HepG2 (cell line): ENCODE data around the gene LAMA5. TPM values are rescaled to one million over a fixed set of nuclear protein-coding genes. Genes with fewer than 3 reads are reported as not detected.
A peak's percentile ranks its signal among the peaks of the same experiment; 100 is the strongest.

Experiments used
- ATAC-seq: fragments of 200-7000 bp; cut with Tn5 transposase; 3 replicates; pipeline ENCODE4 v1.9.1; 2020; ENCODE audit warnings: mild to moderate bottlenecking, moderate library complexity
- BruUV-seq: library from RNA; stranded (reverse); fragments of 400-500 nt; replicated peaks from 2 replicates; lab custom pipeline; 2021; lab: Mats Ljungman, UMichigan
- CTCF ChIA-PET: fragments of 300-600 bp; formaldehyde crosslinking; extraction: SDS; loops from one replicate; lab custom pipeline; 2021; ENCODE audit warnings: low total read pairs, inconsistent platforms, low intra/inter-chr PET ratio; lab: Yijun Ruan, JAX
- POLR2A ChIA-PET: fragments of 350-600 bp; sonication (Branson Sonifier 250); formaldehyde crosslinking; loops from one replicate; lab custom pipeline; 2020; ENCODE audit warnings: antibody characterized with exemption, inconsistent platforms; lab: Yijun Ruan, JAX
- DNase-seq: peaks from one replicate; pipeline ENCODE4 v3.0.0-alpha.2; 2015; ENCODE audit warnings: low spot score
- FAIRE-seq: peaks from 3 replicates; lab custom pipeline; 2011; peaks lifted over from hg19 to GRCh38; lab: Jason Lieb, UNC
- H2AFZ ChIP-seq: one replicate; pipeline ENCODE4 v1.6.1; 2011; ENCODE audit warnings: low read length, inconsistent platforms
- H3K27ac ChIP-seq: fragments of 300-600 bp; 3 replicates; pipeline ENCODE4 v1.8.0; 2011; ENCODE audit warnings: mixed run types, mild to moderate bottlenecking, mixed read lengths, low read length, inconsistent platforms; ENCODE audit not compliant: insufficient read depth; ENCODE audit errors: extremely low read length
- H3K27me3 ChIP-seq, 2 experiments: fragments of 200-600 bp in 1 of 2; 2 replicates in 1 of 2; 3 replicates in 1 of 2; pipeline versions ENCODE4 v1.6.0 to v1.8.0; 2011; ENCODE audit warnings: low read length in 2 of 2, mild to moderate bottlenecking in 2 of 2, moderate library complexity in 2 of 2, inconsistent platforms in 1 of 2; ENCODE audit not compliant: insufficient read depth in 2 of 2, control insufficient read depth in 1 of 2
- H3K36me3 ChIP-seq, 2 experiments: fragments of 200-600 bp in 1 of 2; replicated peaks in 1 of 2; 2 replicates in 1 of 2; 3 replicates in 1 of 2; pipeline versions ENCODE4 v1.5.1 to v1.8.0; 2011; ENCODE audit warnings: low read length in 2 of 2, inconsistent platforms in 1 of 2; ENCODE audit not compliant: insufficient read depth in 2 of 2, control insufficient read depth in 1 of 2
- H3K4me1 ChIP-seq: 2 replicates; pipeline ENCODE4 v1.5.1; 2012; ENCODE audit warnings: low read length, inconsistent platforms; ENCODE audit not compliant: insufficient read depth
- H3K4me2 ChIP-seq: 2 replicates; pipeline ENCODE4 v1.6.0; 2011; ENCODE audit warnings: low read depth, low read length, inconsistent platforms
- H3K4me3 ChIP-seq, 3 experiments: fragments of 200-600 bp in 1 of 3; sonication (generic), shearing (Covaris generic) in 1 of 3; replicated peaks in 1 of 3; 2 replicates each; pipeline ENCODE4 v1.5.1; 2011 to 2016; ENCODE audit warnings: low read length in 3 of 3, inconsistent platforms in 2 of 3, low read depth in 2 of 3, mild to moderate bottlenecking in 2 of 3, control low read depth in 1 of 3, mixed read lengths in 1 of 3; ENCODE audit not compliant: insufficient read depth in 1 of 3
- H3K79me2 ChIP-seq: one replicate; pipeline ENCODE4 v1.6.1; 2011; ENCODE audit warnings: low read length, inconsistent platforms; ENCODE audit not compliant: insufficient read depth
- H3K9ac ChIP-seq: 2 replicates; pipeline ENCODE4 v1.6.0; 2011; ENCODE audit warnings: mild to moderate bottlenecking, low read depth, low read length, inconsistent platforms; ENCODE audit not compliant: insufficient read depth
- H3K9me3 ChIP-seq: 2 replicates; pipeline ENCODE4 v1.5.1; 2012; ENCODE audit warnings: mild to moderate bottlenecking, low read length
- H4K20me1 ChIP-seq: 2 replicates; pipeline ENCODE4 v1.6.0; 2011; ENCODE audit warnings: inconsistent platforms, mild to moderate bottlenecking, low read length, moderate library complexity; ENCODE audit not compliant: insufficient read depth
- HNRNPL ChIP-seq: fragments of 200-400 bp; formaldehyde crosslinking; IDR thresholded peaks from 2 replicates; pipeline ENCODE4 v1.6.1; 2017; ENCODE audit warnings: mild to moderate bottlenecking, low read depth, low read length
- MXD4 ChIP-seq: IDR thresholded peaks from 2 replicates; pipeline ENCODE4 v1.6.1; 2016; ENCODE audit warnings: mild to moderate bottlenecking, missing biosample characterization, missing genetic modification reagents
- RXRA ChIP-seq: sonication (generic); formaldehyde crosslinking; IDR thresholded peaks from 2 replicates; pipeline ENCODE4 v1.5.1; 2020; ENCODE audit warnings: missing genetic modification reagents
- TAF1 ChIP-seq: sonication (generic); formaldehyde crosslinking; IDR thresholded peaks from 2 replicates; pipeline ENCODE4 v1.4.0; 2020; ENCODE audit warnings: missing genetic modification reagents
- ZBTB38 ChIP-seq: sonication (generic); formaldehyde crosslinking; IDR thresholded peaks from 2 replicates; pipeline ENCODE4 v1.5.1; 2020; ENCODE audit warnings: mild to moderate bottlenecking, missing genetic modification reagents
- ZBTB7A ChIP-seq: sonication (generic); formaldehyde crosslinking; IDR thresholded peaks from 2 replicates; pipeline ENCODE4 v1.8.0; 2022; ENCODE audit warnings: mild to moderate bottlenecking, missing genetic modification reagents
- ZNF331 ChIP-seq: sonication (generic); formaldehyde crosslinking; IDR thresholded peaks from 2 replicates; pipeline ENCODE4 v1.4.0; 2020; ENCODE audit warnings: missing genetic modification reagents
- ZNF33A ChIP-seq: sonication (generic); formaldehyde crosslinking; IDR thresholded peaks from 2 replicates; pipeline ENCODE4 v1.5.1; 2020; ENCODE audit warnings: missing genetic modification reagents, mild to moderate bottlenecking, moderate library complexity, borderline replicate concordance
- ZNF660 ChIP-seq: sonication (generic); formaldehyde crosslinking; IDR thresholded peaks from 2 replicates; pipeline ENCODE4 v1.5.1; 2020; ENCODE audit warnings: mild to moderate bottlenecking, low read depth, missing genetic modification reagents, borderline replicate concordance
- WGBS: methylation state at CpG from one replicate; pipeline ENCODE4 v1.1.6; 2017; ENCODE audit warnings: low lambda C conversion rate; 5-methylcytosine and 5-hydroxymethylcytosine counted together
- in situ Hi-C: cut with HindIII; loops from 2 replicates; pipeline ENCODE4 v1.10.0; 2017; ENCODE audit warnings: low pct_unique_long_range_greater_than_20kb; ENCODE audit not compliant: extremely low pct_ligation_motif_present
- intact Hi-C: fragments of 100-400 bp; cut with micrococcal nuclease; formaldehyde crosslinking; loops from one replicate; pipeline ENCODE4 v1.10.0; 2022; ENCODE audit not compliant: unreplicated experiment
- polyA plus RNA-seq, 8 experiments: library from polyadenylated mRNA; depleted of rRNA in 3 of 8; stranded (reverse) in 7 of 8; unstranded in 1 of 8; fragments of >200 nt; fragmentation: Illumina TruSeq in 4 of 8; extraction: Trizol in 4 of 8; gene quantifications; 2 replicates each; pipeline versions ENCODE4 v1.2.1 to v1.2.3, GENCODE V29; 2011 to 2016; ENCODE audit warnings: low read depth in 4 of 8, missing spikeins in 1 of 8, mixed read lengths in 1 of 8; ENCODE audit not compliant: insufficient read depth in 1 of 8
- total RNA-seq, 5 experiments: library from RNA; depleted of rRNA; stranded (reverse); fragments of >200 nt; fragmentation: Illumina TruSeq; extraction: Trizol; gene quantifications; 2 replicates each; pipeline ENCODE4 v1.2.3, GENCODE V29; 2016; ENCODE audit warnings: low read depth in 1 of 5
- TF ChIP-seq, protein P1 (sequence below): fragments of 450-650 bp; IDR thresholded peaks from 2 replicates; pipeline ENCODE4 v1.6.1; 2016
- TF ChIP-seq, protein P2 (sequence below): sonication (generic); formaldehyde crosslinking; IDR thresholded peaks from 2 replicates; pipeline ENCODE4 v1.4.0; 2020; ENCODE audit warnings: missing genetic modification reagents, mild to moderate bottlenecking, borderline replicate concordance
- TF ChIP-seq, protein P3 (sequence below): IDR thresholded peaks from 2 replicates; pipeline ENCODE4 v1.6.1; 2012; ENCODE audit warnings: low read depth, low read length, improper control_type of control experiment
- TF ChIP-seq, protein P4 (sequence below): sonication (generic); formaldehyde crosslinking; IDR thresholded peaks from 2 replicates; pipeline ENCODE4 v1.4.0; 2020; ENCODE audit warnings: mild to moderate bottlenecking, missing genetic modification reagents
- TF ChIP-seq, protein P5 (sequence below): sonication (generic); formaldehyde crosslinking; IDR thresholded peaks from 2 replicates; pipeline ENCODE4 v1.8.0; 2022; ENCODE audit warnings: mild to moderate bottlenecking, missing genetic modification reagents, moderate library complexity

Gene LAMA5
- total and polyA plus RNA-seq, 2 of the 13 experiments (the other 11 are each of a cell fraction or from before 2014, with no cell fraction given), result 21.0 to 44.7 TPM

DNA sequence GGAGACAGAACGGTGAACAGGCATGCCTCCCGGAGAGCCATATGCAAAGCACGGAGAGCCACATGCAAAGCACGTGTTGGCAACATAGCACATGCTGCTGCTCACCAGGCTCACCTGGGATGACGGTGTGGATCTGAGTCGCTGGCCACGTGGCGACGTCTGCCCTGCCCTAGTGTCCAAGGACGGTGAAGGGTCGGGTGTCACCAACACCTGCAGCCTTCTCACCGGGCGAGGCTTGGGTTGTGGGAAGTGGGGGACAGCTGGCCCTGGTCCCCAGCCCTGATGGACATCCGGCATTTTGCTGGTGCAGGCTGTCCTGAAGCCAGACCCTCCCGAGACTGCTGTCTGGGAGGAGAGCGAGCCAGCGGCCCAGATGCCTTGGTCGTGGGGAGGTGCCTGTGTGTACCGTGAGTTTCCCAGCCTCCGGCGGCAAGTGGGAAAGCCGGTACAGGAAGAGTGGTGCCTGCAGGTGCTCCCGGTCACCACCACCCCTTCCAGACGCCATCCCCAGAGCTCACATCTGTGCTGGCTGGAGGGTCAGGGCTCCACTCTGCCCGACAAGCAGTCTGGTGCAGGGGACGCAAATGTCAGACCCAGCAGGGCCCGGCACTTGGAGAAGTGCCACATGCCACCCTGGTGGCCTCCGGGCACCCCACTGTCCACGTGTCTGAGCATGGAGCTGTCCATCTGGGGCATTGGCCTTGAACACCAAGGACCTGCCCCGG is 70.2 kb downstream of the LAMA5 start:
- no peak overlapping the region for H3K4me2 ChIP-seq
- intact Hi-C loops (no loop called here), in situ Hi-C loops (no loop called here)
- BruUV-seq, result no TSS peak
- ChIA-PET CTCF (no interaction called here), POLR2A (interaction anchor here (1.7 kb wide), 1 partner anchor 71 kb away, joined by 4 read pairs; no protein-coding TSS in a partner anchor)
- no peak overlapping the region for H3K9ac ChIP-seq
- no peak overlapping the region for H2AFZ ChIP-seq
- ATAC-seq, result no peak
- H3K27ac ChIP-seq, result no peak overlapping the region
- no peaks in the 10 kb centered on the region for H3K27me3 ChIP-seq
- H4K20me1 ChIP-seq, result no peaks in the 10 kb centered on the region
- peaks cover 22 to 30% of the 10 kb centered on the region in 2 experiments for H3K36me3 ChIP-seq
- no peak for DNase-seq
- H3K79me2 ChIP-seq, result no peaks in the 10 kb centered on the region
- no peak overlapping the region for H3K4me3 ChIP-seq
- 89% methylated on average over 30 of the region's 30 CpGs for WGBS
- no peak for FAIRE-seq
- H3K9me3 ChIP-seq, result no peaks in the 10 kb centered on the region
- peaks cover 30% of the 10 kb centered on the region for H3K4me1 ChIP-seq
- TF ChIP-seq, protein P1, sequence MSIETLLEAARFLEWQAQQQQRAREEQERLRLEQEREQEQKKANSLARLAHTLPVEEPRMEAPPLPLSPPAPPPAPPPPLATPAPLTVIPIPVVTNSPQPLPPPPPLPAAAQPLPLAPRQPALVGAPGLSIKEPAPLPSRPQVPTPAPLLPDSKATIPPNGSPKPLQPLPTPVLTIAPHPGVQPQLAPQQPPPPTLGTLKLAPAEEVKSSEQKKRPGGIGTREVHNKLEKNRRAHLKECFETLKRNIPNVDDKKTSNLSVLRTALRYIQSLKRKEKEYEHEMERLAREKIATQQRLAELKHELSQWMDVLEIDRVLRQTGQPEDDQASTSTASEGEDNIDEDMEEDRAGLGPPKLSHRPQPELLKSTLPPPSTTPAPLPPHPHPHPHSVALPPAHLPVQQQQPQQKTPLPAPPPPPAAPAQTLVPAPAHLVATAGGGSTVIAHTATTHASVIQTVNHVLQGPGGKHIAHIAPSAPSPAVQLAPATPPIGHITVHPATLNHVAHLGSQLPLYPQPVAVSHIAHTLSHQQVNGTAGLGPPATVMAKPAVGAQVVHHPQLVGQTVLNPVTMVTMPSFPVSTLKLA, result peak; percentile 10
- TF ChIP-seq, protein P2, sequence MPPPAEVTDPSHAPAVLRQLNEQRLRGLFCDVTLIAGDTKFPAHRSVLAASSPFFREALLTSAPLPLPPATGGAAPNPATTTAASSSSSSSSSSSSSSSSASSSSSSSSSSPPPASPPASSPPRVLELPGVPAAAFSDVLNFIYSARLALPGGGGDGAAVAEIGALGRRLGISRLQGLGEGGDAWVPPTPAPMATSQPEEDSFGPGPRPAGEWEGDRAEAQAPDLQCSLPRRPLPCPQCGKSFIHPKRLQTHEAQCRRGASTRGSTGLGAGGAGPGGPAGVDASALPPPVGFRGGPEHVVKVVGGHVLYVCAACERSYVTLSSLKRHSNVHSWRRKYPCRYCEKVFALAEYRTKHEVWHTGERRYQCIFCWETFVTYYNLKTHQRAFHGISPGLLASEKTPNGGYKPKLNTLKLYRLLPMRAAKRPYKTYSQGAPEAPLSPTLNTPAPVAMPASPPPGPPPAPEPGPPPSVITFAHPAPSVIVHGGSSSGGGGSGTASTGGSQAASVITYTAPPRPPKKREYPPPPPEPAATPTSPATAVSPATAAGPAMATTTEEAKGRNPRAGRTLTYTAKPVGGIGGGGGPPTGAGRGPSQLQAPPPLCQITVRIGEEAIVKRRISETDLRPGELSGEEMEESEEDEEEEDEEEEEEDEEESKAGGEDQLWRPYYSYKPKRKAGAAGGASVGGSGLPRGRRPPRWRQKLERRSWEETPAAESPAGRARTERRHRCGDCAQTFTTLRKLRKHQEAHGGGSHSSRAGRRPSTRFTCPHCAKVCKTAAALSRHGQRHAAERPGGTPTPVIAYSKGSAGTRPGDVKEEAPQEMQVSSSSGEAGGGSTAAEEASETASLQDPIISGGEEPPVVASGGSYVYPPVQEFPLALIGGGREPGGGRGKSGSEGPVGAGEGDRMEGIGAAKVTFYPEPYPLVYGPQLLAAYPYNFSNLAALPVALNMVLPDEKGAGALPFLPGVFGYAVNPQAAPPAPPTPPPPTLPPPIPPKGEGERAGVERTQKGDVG (CRISPR knock-in tag), result 0 out of 2 replicates have a peak, but pooled peaks have one; percentile 23
- TF ChIP-seq, protein P3, sequence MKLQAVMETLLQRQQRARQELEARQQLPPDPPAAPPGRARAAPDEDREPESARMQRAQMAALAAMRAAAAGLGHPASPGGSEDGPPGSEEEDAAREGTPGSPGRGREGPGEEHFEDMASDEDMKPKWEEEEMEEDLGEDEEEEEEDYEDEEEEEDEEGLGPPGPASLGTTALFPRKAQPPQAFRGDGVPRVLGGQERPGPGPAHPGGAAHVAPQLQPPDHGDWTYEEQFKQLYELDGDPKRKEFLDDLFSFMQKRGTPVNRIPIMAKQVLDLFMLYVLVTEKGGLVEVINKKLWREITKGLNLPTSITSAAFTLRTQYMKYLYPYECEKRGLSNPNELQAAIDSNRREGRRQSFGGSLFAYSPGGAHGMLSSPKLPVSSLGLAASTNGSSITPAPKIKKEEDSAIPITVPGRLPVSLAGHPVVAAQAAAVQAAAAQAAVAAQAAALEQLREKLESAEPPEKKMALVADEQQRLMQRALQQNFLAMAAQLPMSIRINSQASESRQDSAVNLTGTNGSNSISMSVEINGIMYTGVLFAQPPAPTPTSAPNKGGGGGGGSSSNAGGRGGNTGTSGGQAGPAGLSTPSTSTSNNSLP, result no peak
- TF ChIP-seq, protein P4, sequence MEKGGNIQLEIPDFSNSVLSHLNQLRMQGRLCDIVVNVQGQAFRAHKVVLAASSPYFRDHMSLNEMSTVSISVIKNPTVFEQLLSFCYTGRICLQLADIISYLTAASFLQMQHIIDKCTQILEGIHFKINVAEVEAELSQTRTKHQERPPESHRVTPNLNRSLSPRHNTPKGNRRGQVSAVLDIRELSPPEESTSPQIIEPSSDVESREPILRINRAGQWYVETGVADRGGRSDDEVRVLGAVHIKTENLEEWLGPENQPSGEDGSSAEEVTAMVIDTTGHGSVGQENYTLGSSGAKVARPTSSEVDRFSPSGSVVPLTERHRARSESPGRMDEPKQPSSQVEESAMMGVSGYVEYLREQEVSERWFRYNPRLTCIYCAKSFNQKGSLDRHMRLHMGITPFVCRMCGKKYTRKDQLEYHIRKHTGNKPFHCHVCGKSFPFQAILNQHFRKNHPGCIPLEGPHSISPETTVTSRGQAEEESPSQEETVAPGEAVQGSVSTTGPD (CRISPR knock-in tag), result 0 out of 2 replicates have a peak, but pooled peaks have one; percentile 41
- TF ChIP-seq HNRNPL (0 out of 2 replicates have a peak, but pooled peaks have one; percentile 28), MXD4 (CRISPR knock-in tag) (no peak), ZNF660 (CRISPR knock-in tag) (no peak), ZBTB38 (0 out of 2 replicates have a peak, but pooled peaks have one; percentile 48), ZNF331 (CRISPR knock-in tag) (0 out of 2 replicates have a peak, but pooled peaks have one; percentile 12), ZBTB7A (CRISPR knock-in tag) (no peak), TAF1 (CRISPR knock-in tag) (no peak), RXRA (peak; percentile 18; the same call in 1 of the 2 replicates), ZNF33A (CRISPR knock-in tag) (no peak)
- TF ChIP-seq, protein P5, sequence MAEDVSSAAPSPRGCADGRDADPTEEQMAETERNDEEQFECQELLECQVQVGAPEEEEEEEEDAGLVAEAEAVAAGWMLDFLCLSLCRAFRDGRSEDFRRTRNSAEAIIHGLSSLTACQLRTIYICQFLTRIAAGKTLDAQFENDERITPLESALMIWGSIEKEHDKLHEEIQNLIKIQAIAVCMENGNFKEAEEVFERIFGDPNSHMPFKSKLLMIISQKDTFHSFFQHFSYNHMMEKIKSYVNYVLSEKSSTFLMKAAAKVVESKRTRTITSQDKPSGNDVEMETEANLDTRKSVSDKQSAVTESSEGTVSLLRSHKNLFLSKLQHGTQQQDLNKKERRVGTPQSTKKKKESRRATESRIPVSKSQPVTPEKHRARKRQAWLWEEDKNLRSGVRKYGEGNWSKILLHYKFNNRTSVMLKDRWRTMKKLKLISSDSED (CRISPR knock-in tag), result no peak
